SK-N-SH (cell line): ENCODE data around the gene RGS7BP.

Experiments used
- EP300 ChIP-seq, 2 experiments: IDR thresholded peaks; 2 replicates each; pipeline versions ENCODE4 v1.4.0 to v1.6.1; 2012; ENCODE audit warnings: borderline replicate concordance in 1 of 2, low read depth in 1 of 2, low read length in 1 of 2
- FOXJ3 ChIP-seq: sonication (generic); formaldehyde crosslinking; IDR thresholded peaks from 2 replicates; pipeline ENCODE4 v1.5.1; 2020; ENCODE audit warnings: mild to moderate bottlenecking, missing genetic modification reagents
- GABPA ChIP-seq: IDR thresholded peaks from 2 replicates; pipeline ENCODE4 v1.4.0; 2012; ENCODE audit warnings: low read depth, mild to moderate bottlenecking
- JUND ChIP-seq: IDR thresholded peaks from 2 replicates; pipeline ENCODE4 v1.4.0; 2012
- POLR2AphosphoS5 ChIP-seq: IDR thresholded peaks from 2 replicates; pipeline ENCODE4 v1.6.1; 2012; ENCODE audit warnings: low read depth, low read length
- SIN3A ChIP-seq: IDR thresholded peaks from 2 replicates; pipeline ENCODE4 v1.6.1; 2012; ENCODE audit warnings: low read depth, mild to moderate bottlenecking, low read length, moderate library complexity, borderline replicate concordance
- YY1 ChIP-seq: IDR thresholded peaks from 2 replicates; pipeline ENCODE4 v1.4.0; 2012; ENCODE audit warnings: low read depth, mild to moderate bottlenecking
- TF ChIP-seq, protein P1 (sequence below): fragments of 200-600 bp; sonication (generic); IDR thresholded peaks from 2 replicates; pipeline ENCODE4 v1.6.1; 2017; ENCODE audit warnings: antibody characterized with exemption, mild to moderate bottlenecking, moderate library complexity
- TF ChIP-seq, protein P2 (sequence below): IDR thresholded peaks from 2 replicates; pipeline ENCODE4; 2012
- TF ChIP-seq, protein P3 (sequence below): IDR thresholded peaks from 2 replicates; pipeline ENCODE4 v1.6.1; 2012; ENCODE audit warnings: mild to moderate bottlenecking, low read depth, low read length, moderate library complexity
- TF ChIP-seq, protein P4 (sequence below): fragments of 150-350 bp; IDR thresholded peaks from 2 replicates; pipeline ENCODE4 v1.6.1; 2016; ENCODE audit warnings: mild to moderate bottlenecking, low read depth, low read length

DNA sequence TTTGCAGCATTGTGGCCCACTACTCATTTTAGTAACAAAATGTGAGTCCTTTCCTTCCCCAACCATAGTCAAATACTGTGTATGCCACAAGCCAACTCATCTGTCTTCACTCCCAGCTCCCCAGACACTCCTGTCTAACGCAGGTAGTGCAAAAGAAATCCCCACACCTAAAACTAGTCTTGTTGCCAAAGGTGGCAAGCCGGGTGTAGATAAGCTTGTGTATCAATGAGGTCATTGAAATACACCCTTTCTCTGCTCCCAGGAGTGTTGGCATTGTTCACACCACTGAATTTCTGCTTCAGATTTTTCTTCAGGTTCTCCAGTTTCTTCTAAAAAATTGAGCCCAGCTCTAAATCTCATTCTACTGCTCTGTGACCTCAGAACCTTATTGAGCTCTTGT is 19.7 kb upstream of the RGS7BP start:
- TF ChIP-seq, protein P1, sequence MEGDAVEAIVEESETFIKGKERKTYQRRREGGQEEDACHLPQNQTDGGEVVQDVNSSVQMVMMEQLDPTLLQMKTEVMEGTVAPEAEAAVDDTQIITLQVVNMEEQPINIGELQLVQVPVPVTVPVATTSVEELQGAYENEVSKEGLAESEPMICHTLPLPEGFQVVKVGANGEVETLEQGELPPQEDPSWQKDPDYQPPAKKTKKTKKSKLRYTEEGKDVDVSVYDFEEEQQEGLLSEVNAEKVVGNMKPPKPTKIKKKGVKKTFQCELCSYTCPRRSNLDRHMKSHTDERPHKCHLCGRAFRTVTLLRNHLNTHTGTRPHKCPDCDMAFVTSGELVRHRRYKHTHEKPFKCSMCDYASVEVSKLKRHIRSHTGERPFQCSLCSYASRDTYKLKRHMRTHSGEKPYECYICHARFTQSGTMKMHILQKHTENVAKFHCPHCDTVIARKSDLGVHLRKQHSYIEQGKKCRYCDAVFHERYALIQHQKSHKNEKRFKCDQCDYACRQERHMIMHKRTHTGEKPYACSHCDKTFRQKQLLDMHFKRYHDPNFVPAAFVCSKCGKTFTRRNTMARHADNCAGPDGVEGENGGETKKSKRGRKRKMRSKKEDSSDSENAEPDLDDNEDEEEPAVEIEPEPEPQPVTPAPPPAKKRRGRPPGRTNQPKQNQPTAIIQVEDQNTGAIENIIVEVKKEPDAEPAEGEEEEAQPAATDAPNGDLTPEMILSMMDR: no peak
- TF ChIP-seq, protein P2, sequence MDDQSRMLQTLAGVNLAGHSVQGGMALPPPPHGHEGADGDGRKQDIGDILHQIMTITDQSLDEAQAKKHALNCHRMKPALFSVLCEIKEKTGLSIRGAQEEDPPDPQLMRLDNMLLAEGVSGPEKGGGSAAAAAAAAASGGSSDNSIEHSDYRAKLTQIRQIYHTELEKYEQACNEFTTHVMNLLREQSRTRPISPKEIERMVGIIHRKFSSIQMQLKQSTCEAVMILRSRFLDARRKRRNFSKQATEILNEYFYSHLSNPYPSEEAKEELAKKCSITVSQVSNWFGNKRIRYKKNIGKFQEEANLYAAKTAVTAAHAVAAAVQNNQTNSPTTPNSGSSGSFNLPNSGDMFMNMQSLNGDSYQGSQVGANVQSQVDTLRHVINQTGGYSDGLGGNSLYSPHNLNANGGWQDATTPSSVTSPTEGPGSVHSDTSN: no peak
- no peak for TF ChIP-seq POLR2AphosphoS5
- TF ChIP-seq, protein P3, sequence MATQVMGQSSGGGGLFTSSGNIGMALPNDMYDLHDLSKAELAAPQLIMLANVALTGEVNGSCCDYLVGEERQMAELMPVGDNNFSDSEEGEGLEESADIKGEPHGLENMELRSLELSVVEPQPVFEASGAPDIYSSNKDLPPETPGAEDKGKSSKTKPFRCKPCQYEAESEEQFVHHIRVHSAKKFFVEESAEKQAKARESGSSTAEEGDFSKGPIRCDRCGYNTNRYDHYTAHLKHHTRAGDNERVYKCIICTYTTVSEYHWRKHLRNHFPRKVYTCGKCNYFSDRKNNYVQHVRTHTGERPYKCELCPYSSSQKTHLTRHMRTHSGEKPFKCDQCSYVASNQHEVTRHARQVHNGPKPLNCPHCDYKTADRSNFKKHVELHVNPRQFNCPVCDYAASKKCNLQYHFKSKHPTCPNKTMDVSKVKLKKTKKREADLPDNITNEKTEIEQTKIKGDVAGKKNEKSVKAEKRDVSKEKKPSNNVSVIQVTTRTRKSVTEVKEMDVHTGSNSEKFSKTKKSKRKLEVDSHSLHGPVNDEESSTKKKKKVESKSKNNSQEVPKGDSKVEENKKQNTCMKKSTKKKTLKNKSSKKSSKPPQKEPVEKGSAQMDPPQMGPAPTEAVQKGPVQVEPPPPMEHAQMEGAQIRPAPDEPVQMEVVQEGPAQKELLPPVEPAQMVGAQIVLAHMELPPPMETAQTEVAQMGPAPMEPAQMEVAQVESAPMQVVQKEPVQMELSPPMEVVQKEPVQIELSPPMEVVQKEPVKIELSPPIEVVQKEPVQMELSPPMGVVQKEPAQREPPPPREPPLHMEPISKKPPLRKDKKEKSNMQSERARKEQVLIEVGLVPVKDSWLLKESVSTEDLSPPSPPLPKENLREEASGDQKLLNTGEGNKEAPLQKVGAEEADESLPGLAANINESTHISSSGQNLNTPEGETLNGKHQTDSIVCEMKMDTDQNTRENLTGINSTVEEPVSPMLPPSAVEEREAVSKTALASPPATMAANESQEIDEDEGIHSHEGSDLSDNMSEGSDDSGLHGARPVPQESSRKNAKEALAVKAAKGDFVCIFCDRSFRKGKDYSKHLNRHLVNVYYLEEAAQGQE: no peak
- TF ChIP-seq, protein P4, sequence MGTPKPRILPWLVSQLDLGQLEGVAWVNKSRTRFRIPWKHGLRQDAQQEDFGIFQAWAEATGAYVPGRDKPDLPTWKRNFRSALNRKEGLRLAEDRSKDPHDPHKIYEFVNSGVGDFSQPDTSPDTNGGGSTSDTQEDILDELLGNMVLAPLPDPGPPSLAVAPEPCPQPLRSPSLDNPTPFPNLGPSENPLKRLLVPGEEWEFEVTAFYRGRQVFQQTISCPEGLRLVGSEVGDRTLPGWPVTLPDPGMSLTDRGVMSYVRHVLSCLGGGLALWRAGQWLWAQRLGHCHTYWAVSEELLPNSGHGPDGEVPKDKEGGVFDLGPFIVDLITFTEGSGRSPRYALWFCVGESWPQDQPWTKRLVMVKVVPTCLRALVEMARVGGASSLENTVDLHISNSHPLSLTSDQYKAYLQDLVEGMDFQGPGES: no peak
- no peak for TF ChIP-seq YY1
- no peak for TF ChIP-seq SIN3A
- TF ChIP-seq EP300 (IDR thresholded peaks at IDR 0.05; ENCODE audit: borderline replicate concordance in 1 of 2, low read depth in 1 of 2, low read length in 1 of 2): no peak
- TF ChIP-seq JUND: no peak
- TF ChIP-seq FOXJ3: no peak
- TF ChIP-seq GABPA: no peak
